ENCODE measurements around the gene C1orf50. TPM values are rescaled to one million over a fixed set of nuclear protein-coding genes. Genes with fewer than 3 reads are reported as not detected.

C1orf50 gene
- 6.1 and 7.7 TPM in 2 replicates for total RNA-seq (2021)
- long read RNA-seq, full-length matches to known transcripts: 6 of 18 reads
- long read RNA-seq, partial matches to known transcripts: 3 of 18 reads
- long read RNA-seq, other reads (novel, unspliced or antisense): 9 of 18 reads

DNA sequence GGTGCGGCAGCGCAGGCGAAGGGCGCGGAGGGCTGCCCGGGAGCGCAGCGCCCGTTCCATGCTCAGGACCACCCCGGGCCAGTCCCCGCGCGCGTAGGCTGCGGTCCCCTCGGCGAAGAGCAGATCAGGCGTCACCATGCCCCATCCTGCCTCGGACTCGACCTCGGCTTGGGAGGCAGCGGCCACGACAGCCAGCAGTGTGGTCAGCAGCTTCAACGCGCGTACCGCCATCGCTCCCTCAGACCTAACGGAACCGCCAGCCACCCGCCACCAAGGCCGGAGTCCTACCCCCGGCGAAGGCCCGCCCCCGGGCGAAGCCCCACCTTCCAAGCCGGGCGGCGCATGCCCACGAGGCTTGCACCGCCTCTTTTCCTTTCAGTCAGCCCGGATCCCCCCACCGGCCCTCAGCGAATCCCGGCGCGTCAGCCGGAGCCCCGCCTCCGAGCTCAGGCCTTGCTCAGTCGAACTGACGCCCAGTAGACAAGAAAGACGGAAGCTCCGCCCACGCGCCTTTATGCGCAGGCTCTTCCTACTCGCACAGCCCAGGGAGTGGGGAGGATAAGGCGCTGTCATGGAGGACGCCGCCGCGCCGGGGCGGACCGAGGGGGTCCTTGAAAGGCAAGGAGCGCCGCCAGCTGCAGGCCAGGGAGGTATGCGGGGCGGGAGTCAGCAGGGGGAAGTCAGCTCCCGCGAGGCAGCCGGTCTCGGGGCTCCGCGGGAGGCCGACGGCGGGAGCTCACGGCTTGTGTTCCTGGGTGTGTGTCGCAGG, at the start of gene C1orf50, which contains the start of gene P3H1:
C1orf50 (plus strand) TSS at position 509 of the 769 bp plus-strand sequence; CDS start at position 572, 63 bp downstream.
P3H1 (minus strand) TSS at position 288 of the 769 bp plus-strand sequence; CDS start at position 231, 57 bp downstream.
- Histone ChIP-seq H3K9me3 (ENCODE audit: control insufficient read depth, low read depth, low read length) (no peaks in the 10 kb centered on the region), H3T11ph (ENCODE audit: low read length) (no peak within 1 kb of the TSS), H3K4me1 (ENCODE audit: insufficient read depth, low read length) (no peaks in the 10 kb centered on the region), H3K14ac (ENCODE audit: insufficient read depth, low read length) (peak within 1 kb of the TSS; percentile 33), H2BK5ac (ENCODE audit: insufficient read length, low read length) (no peak within 1 kb of the TSS), H3K9ac (ENCODE audit: extremely low read depth, insufficient read length, low read length) (peak within 1 kb of the TSS; percentile 68), H3K23ac (ENCODE audit: insufficient read length, low read depth, low read length) (no peak within 1 kb of the TSS), H3K4ac (ENCODE audit: low read depth, low read length) (no peak within 1 kb of the TSS), H3K4me2 (ENCODE audit: insufficient read depth, insufficient read length, low read length) (peak within 1 kb of the TSS; percentile 95), H3K56ac (ENCODE audit: insufficient read length, low read depth, low read length) (no peak within 1 kb of the TSS), H3K79me2 (ENCODE audit: insufficient read depth, low read length) (0 out of 2 replicates have a peak, but pooled peaks cover 3% of the 10 kb centered on the region), H2BK20ac (ENCODE audit: low read depth, low read length, poor library complexity, severe bottlenecking) (no peak within 1 kb of the TSS), H4K20me1 (ENCODE audit: control insufficient read depth, insufficient read depth, insufficient read length) (no peaks in the 10 kb centered on the region), H2BK12ac (ENCODE audit: insufficient read length, low read depth, low read length) (no peak within 1 kb of the TSS), H3K27ac (ENCODE audit: insufficient read length, low read depth, low read length) (no peak within 1 kb of the TSS), H2AFZ (ENCODE audit: low read length) (no peak within 1 kb of the TSS), H3K79me1 (ENCODE audit: insufficient read depth, low read depth, low read length, poor library complexity, severe bottlenecking) (no peaks in the 10 kb centered on the region), H3K18ac (ENCODE audit: insufficient read length, low read depth, low read length) (peak within 1 kb of the TSS; percentile 32), H4K5ac (ENCODE audit: insufficient read length, low read depth, low read length) (no peak within 1 kb of the TSS), H3K27me3 (ENCODE audit: insufficient read depth, low read length) (no peaks in the 10 kb centered on the region), H4K8ac (replicated peaks; ENCODE audit: insufficient read length, low read depth, low read length) (no peak within 1 kb of the TSS), H2BK120ac (ENCODE audit: low read depth, low read length, poor library complexity, severe bottlenecking) (no peak within 1 kb of the TSS), H2AK5ac (ENCODE audit: insufficient read length, low read length) (no peak within 1 kb of the TSS), H2BK15ac (ENCODE audit: low read depth, low read length) (no peak within 1 kb of the TSS), H3K23me2 (ENCODE audit: insufficient read length, low read depth, low read length, poor library complexity, severe bottlenecking) (peaks cover 7% of the 10 kb centered on the region), H4K91ac (ENCODE audit: insufficient read length, low read depth, low read length) (no peak within 1 kb of the TSS)
- WGBS (ENCODE audit: extremely low coverage, insufficient read length, low lambda C conversion rate): no CpG with 5 or more reads among the region's 82 CpGs
- H3K36me3 Mint-ChIP-seq (ENCODE audit: insufficient read depth in 1 of 3, low read depth in 3 of 3): peaks cover 8 to 29% (median 18%) of the 10 kb centered on the region in 3 experiments; a peak in 6 of 7 replicates
- peak within 1 kb of the TSS in 2 of 3 experiments; percentile 81 to 87; a peak in 4 of 7 replicates for H3K27ac Mint-ChIP-seq
- no peaks in the 10 kb centered on the region for H3K27me3 Mint-ChIP-seq (ENCODE audit: low read depth)
- peaks cover 8 to 9% of the 10 kb centered on the region in 2 experiments for H3K4me1 Mint-ChIP-seq
- no peak within 1 kb of the TSS; a peak in 2 of 5 replicates for H3K4me3 Mint-ChIP-seq
- TF ChIP-seq, protein P1, sequence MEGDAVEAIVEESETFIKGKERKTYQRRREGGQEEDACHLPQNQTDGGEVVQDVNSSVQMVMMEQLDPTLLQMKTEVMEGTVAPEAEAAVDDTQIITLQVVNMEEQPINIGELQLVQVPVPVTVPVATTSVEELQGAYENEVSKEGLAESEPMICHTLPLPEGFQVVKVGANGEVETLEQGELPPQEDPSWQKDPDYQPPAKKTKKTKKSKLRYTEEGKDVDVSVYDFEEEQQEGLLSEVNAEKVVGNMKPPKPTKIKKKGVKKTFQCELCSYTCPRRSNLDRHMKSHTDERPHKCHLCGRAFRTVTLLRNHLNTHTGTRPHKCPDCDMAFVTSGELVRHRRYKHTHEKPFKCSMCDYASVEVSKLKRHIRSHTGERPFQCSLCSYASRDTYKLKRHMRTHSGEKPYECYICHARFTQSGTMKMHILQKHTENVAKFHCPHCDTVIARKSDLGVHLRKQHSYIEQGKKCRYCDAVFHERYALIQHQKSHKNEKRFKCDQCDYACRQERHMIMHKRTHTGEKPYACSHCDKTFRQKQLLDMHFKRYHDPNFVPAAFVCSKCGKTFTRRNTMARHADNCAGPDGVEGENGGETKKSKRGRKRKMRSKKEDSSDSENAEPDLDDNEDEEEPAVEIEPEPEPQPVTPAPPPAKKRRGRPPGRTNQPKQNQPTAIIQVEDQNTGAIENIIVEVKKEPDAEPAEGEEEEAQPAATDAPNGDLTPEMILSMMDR (conservative IDR thresholded peaks at IDR 0.05): no peak
- DNase-seq: peak; percentile 100
- no peaks in the 10 kb centered on the region for H3K9me3 Mint-ChIP-seq
